Measurements from ENCODE around the gene COL16A1. TPM values are rescaled to one million over a fixed set of nuclear protein-coding genes. Genes with fewer than 3 reads are reported as not detected.

The COL16A1 gene
- total RNA-seq, 2 donors from 2014 or later = 7.4 to 9.9 TPM

DNA sequence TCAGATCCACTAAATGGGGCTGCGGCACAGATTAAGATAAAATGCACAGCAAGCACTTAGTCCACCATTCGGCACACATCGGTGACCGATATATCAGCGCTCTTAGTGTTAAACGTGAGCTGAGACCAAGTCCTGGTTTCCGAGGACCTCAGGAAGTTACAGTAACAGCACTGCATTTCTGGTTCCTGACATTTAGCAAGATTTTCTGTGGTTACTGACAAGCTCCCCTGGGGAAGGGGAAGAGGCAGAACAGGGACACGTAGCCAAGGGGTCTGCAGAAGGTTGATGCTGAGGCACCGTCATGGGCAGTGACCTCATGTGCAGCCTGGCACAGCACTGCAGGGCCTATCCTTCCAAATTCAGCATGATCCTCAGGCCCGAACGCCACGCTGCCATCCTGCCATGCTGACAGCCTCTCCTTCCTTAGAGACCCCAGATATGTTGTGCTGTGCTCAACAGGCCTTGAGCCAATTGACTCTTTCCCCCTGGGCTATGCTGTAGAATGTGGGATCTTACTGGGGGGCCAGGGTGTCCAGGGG, 45.8 kb downstream of the COL16A1 start:
- Histone ChIP-seq H3K9me3 (ENCODE audit: control insufficient read depth, low read length) (no peaks in the 10 kb centered on the region), H3K4me3 (ENCODE audit: low read length) (no peak overlapping the region), H3K27me3 (ENCODE audit: control insufficient read depth, insufficient read depth, low read length, poor library complexity, severe bottlenecking) (no peaks in the 10 kb centered on the region), H3K27ac (ENCODE audit: low read depth, low read length) (no peak overlapping the region), H3K4me1 (ENCODE audit: control insufficient read depth, insufficient read depth, low read length) (peaks cover 9% of the 10 kb centered on the region), H3K36me3 (ENCODE audit: control insufficient read depth, insufficient read depth, low read length) (no peaks in the 10 kb centered on the region), H3K9ac (ENCODE audit: extremely low read depth, low read length, poor library complexity, severe bottlenecking) (no peak overlapping the region)
- Mint-ChIP-seq H3K4me1 (peaks cover 14% of the 10 kb centered on the region), H3K9me3 (no peaks in the 10 kb centered on the region), H3K36me3 (ENCODE audit: low read depth) (no peaks in the 10 kb centered on the region), H3K27me3 (ENCODE audit: insufficient read depth) (peaks cover 1% of the 10 kb centered on the region), H3K4me3 (no peak overlapping the region), H3K27ac (no peak overlapping the region)
- TF ChIP-seq, protein P1, sequence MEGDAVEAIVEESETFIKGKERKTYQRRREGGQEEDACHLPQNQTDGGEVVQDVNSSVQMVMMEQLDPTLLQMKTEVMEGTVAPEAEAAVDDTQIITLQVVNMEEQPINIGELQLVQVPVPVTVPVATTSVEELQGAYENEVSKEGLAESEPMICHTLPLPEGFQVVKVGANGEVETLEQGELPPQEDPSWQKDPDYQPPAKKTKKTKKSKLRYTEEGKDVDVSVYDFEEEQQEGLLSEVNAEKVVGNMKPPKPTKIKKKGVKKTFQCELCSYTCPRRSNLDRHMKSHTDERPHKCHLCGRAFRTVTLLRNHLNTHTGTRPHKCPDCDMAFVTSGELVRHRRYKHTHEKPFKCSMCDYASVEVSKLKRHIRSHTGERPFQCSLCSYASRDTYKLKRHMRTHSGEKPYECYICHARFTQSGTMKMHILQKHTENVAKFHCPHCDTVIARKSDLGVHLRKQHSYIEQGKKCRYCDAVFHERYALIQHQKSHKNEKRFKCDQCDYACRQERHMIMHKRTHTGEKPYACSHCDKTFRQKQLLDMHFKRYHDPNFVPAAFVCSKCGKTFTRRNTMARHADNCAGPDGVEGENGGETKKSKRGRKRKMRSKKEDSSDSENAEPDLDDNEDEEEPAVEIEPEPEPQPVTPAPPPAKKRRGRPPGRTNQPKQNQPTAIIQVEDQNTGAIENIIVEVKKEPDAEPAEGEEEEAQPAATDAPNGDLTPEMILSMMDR (conservative IDR thresholded peaks at IDR 0.05) = no peak
- 93 to 95% methylated on average over 9 to 12 of the region's 12 CpGs for WGBS, 2 experiments (ENCODE audit: insufficient coverage in 1 of 2, insufficient read length in 1 of 2)
- no peak for DNase-seq

GRCh38 chr1:31657020-31657804, 46.6 kb downstream of the COL16A1 start:
- Mint-ChIP-seq H3K27me3 (ENCODE audit: insufficient read depth) (peaks cover 1% of the 10 kb centered on the region), H3K4me1 (peaks cover 14% of the 10 kb centered on the region), H3K9me3 (no peaks in the 10 kb centered on the region), H3K4me3 (no peak overlapping the region), H3K27ac (no peak overlapping the region), H3K36me3 (ENCODE audit: low read depth) (no peaks in the 10 kb centered on the region)
- Histone ChIP-seq H3K4me1 (ENCODE audit: control insufficient read depth, insufficient read depth, low read length) (peaks cover 9% of the 10 kb centered on the region), H3K9me3 (ENCODE audit: control insufficient read depth, low read length) (no peaks in the 10 kb centered on the region), H3K36me3 (ENCODE audit: control insufficient read depth, insufficient read depth, low read length) (no peaks in the 10 kb centered on the region), H3K4me3 (ENCODE audit: low read length) (no peak overlapping the region), H3K27ac (ENCODE audit: low read depth, low read length) (no peak overlapping the region), H3K27me3 (ENCODE audit: control insufficient read depth, insufficient read depth, low read length, poor library complexity, severe bottlenecking) (no peaks in the 10 kb centered on the region), H3K9ac (ENCODE audit: extremely low read depth, low read length, poor library complexity, severe bottlenecking) (no peak overlapping the region)
- DNase-seq = no peak
- TF ChIP-seq, protein P1 (conservative IDR thresholded peaks at IDR 0.05) = no peak
- 89 to 92% methylated on average over 11 to 14 of the region's 14 CpGs for WGBS, 2 experiments (ENCODE audit: insufficient coverage in 1 of 2, insufficient read length in 1 of 2)

DNA sequence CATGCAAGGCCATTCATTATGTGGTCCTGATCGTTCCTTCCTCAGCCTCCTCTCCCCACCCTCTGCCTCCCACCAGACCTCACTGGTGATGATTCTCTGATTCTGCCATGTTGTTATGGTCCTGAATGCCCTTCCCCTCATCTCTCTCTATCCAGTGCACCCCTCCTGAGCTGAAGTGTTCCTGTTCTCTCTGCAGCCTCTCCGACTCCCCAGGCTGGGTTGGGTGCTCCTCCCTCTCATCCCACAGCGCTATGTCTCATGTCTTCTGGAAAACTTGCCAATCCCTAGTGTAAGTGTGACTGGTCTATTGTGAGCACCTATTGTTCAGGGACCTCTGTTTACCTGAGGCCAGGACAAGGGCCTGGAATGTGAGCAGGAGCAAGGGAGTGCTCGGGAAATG, 48.1 kb downstream of the COL16A1 start:
- TF ChIP-seq, protein P1 (conservative IDR thresholded peaks at IDR 0.05) = no peak
- Mint-ChIP-seq H3K9me3 (no peaks in the 10 kb centered on the region), H3K36me3 (ENCODE audit: low read depth) (no peaks in the 10 kb centered on the region), H3K4me1 (peaks cover 14% of the 10 kb centered on the region), H3K4me3 (no peak overlapping the region), H3K27ac (peak overlapping the region; percentile 53), H3K27me3 (ENCODE audit: insufficient read depth) (peaks cover 1% of the 10 kb centered on the region)
- no peaks in the 10 kb centered on the region for H3K27me3 ChIP-seq (ENCODE audit: control insufficient read depth, insufficient read depth, low read length, poor library complexity, severe bottlenecking)
- no peak overlapping the region for H3K9ac ChIP-seq (ENCODE audit: extremely low read depth, low read length, poor library complexity, severe bottlenecking)
- H3K27ac ChIP-seq (ENCODE audit: low read depth, low read length) = no peak overlapping the region
- no peak for DNase-seq
- H3K4me1 ChIP-seq (ENCODE audit: control insufficient read depth, insufficient read depth, low read length) = peaks cover 9% of the 10 kb centered on the region
- no peak overlapping the region for H3K4me3 ChIP-seq (ENCODE audit: low read length)
- H3K9me3 ChIP-seq (ENCODE audit: control insufficient read depth, low read length) = no peaks in the 10 kb centered on the region
- WGBS, 2 experiments (ENCODE audit: insufficient coverage in 1 of 2, insufficient read length in 1 of 2) = 84 to 90% methylated on average over 3 to 4 of the region's 4 CpGs
- no peaks in the 10 kb centered on the region for H3K36me3 ChIP-seq (ENCODE audit: control insufficient read depth, insufficient read depth, low read length)

Measured in endodermal cell (in vitro differentiated cells).